HEK293 (cell line): Measurements from ENCODE around the gene PTHLH.

Experiments used
- CTCF ChIA-PET: fragments of 350-600 bp; formaldehyde crosslinking; extraction: SDS; loops from one replicate; lab custom pipeline; 2021; ENCODE audit warnings: antibody characterized with exemption; lab: Yijun Ruan, JAX
- POLR2A ChIA-PET: fragments of 300-600 bp; formaldehyde crosslinking; extraction: SDS; loops from one replicate; lab custom pipeline; 2020; ENCODE audit warnings: antibody characterized with exemption, inconsistent platforms; lab: Yijun Ruan, JAX
- H3K27ac ChIP-seq: fragments of 200-500 bp; sonication (Bioruptor generic); 2 replicates; pipeline ENCODE4 v1.5.1; 2014; ENCODE audit warnings: low read depth, low read length, control low read depth, inconsistent platforms; ENCODE audit errors: extremely low read depth
- H3K36me3 ChIP-seq, 2 experiments: fragments of 200-500 bp in 1 of 2; sonication (Bioruptor generic) in 1 of 2; 1 replicate in 1 of 2; 2 replicates in 1 of 2; pipeline ENCODE4 v1.5.1; 2014 to 2017; ENCODE audit warnings: inconsistent platforms in 2 of 2, low read length in 2 of 2; ENCODE audit not compliant: control insufficient read depth in 2 of 2, insufficient read depth in 1 of 2
- H3K4me1 ChIP-seq: fragments of 200-500 bp; sonication (Bioruptor generic); 2 replicates; pipeline ENCODE4 v1.5.1; 2014; ENCODE audit warnings: mild to moderate bottlenecking, low read length, inconsistent platforms; ENCODE audit not compliant: control insufficient read depth, insufficient read depth
- H3K4me3 ChIP-seq: 2 replicates; pipeline ENCODE4 v1.5.1; 2011; ENCODE audit warnings: low read depth, mild to moderate bottlenecking, control low read depth, low read length, moderate library complexity
- H3K9me3 ChIP-seq: fragments of 200-500 bp; sonication (Bioruptor generic); 2 replicates; pipeline ENCODE4 v1.5.1; 2014; ENCODE audit warnings: low read depth, low read length, inconsistent platforms; ENCODE audit not compliant: control insufficient read depth, insufficient read depth
- BCL11A ChIP-seq: fragments of 450-650 bp; formaldehyde crosslinking; IDR thresholded peaks from 2 replicates; pipeline ENCODE4 v1.5.1; 2016; ENCODE audit warnings: low read depth, missing biosample characterization, missing genetic modification characterization
- HOXC10 ChIP-seq: sonication (generic); formaldehyde crosslinking; IDR thresholded peaks from 2 replicates; pipeline ENCODE4 v1.8.1; 2023; ENCODE audit warnings: mild to moderate bottlenecking, missing genetic modification reagents
- KLF10 ChIP-seq: fragments of 450-650 bp; IDR thresholded peaks from 2 replicates; pipeline ENCODE4 v1.5.1; 2018; ENCODE audit warnings: missing biosample characterization, mild to moderate bottlenecking, missing genetic modification characterization
- KLF16 ChIP-seq: fragments of 450-650 bp; formaldehyde crosslinking; IDR thresholded peaks from 2 replicates; pipeline ENCODE4 v1.5.1; 2017; ENCODE audit warnings: missing biosample characterization, missing genetic modification characterization
- KLF17 ChIP-seq: fragments of 450-650 bp; formaldehyde crosslinking; IDR thresholded peaks from 2 replicates; pipeline ENCODE4 v1.5.1; 2016; ENCODE audit warnings: missing biosample characterization, missing genetic modification characterization
- OSR2 ChIP-seq: fragments of 450-650 bp; formaldehyde crosslinking; IDR thresholded peaks from 2 replicates; pipeline ENCODE4 v1.5.1; 2016; ENCODE audit warnings: missing biosample characterization, missing genetic modification characterization
- TRIM28 ChIP-seq: IDR thresholded peaks from 2 replicates; pipeline ENCODE4 v1.6.1; 2011; ENCODE audit warnings: low read length, control low read depth, borderline replicate concordance
- ZBTB11 ChIP-seq: fragments of 450-650 bp; formaldehyde crosslinking; conservative IDR thresholded peaks from 2 replicates; pipeline ENCODE4 v1.5.1; 2016; ENCODE audit warnings: low read depth, missing biosample characterization, missing genetic modification characterization
- ZNF350 ChIP-seq: fragments of 450-650 bp; formaldehyde crosslinking; IDR thresholded peaks from 2 replicates; pipeline ENCODE4 v1.5.0; 2017; ENCODE audit warnings: missing biosample characterization, mild to moderate bottlenecking, missing genetic modification characterization
- ZNF426 ChIP-seq: fragments of 450-650 bp; formaldehyde crosslinking; IDR thresholded peaks from 2 replicates; pipeline ENCODE4 v1.5.1; 2017; ENCODE audit warnings: missing biosample characterization, missing genetic modification characterization, mild to moderate bottlenecking, inconsistent platforms, moderate library complexity
- ZNF433 ChIP-seq: fragments of 450-650 bp; formaldehyde crosslinking; IDR thresholded peaks from 2 replicates; pipeline ENCODE4 v1.5.1; 2016; ENCODE audit warnings: missing biosample characterization, missing genetic modification characterization, low read depth
- ZNF488 ChIP-seq: fragments of 450-650 bp; formaldehyde crosslinking; IDR thresholded peaks from 2 replicates; pipeline ENCODE4 v1.5.1; 2016; ENCODE audit warnings: missing biosample characterization, missing genetic modification characterization
- ZNF530 ChIP-seq: fragments of 450-650 bp; formaldehyde crosslinking; IDR thresholded peaks from 2 replicates; pipeline ENCODE4 v1.5.1; 2016; ENCODE audit warnings: low read depth, missing biosample characterization, missing genetic modification characterization
- ZNF623 ChIP-seq: fragments of 450-650 bp; formaldehyde crosslinking; IDR thresholded peaks from 2 replicates; pipeline ENCODE4 v1.5.1; 2016; ENCODE audit warnings: missing biosample characterization, missing genetic modification characterization
- ZNF654 ChIP-seq: fragments of 450-650 bp; formaldehyde crosslinking; IDR thresholded peaks from 2 replicates; pipeline ENCODE4 v1.5.1; 2016; ENCODE audit warnings: low read depth, missing biosample characterization, missing genetic modification characterization
- ZNF707 ChIP-seq: fragments of 450-650 bp; formaldehyde crosslinking; IDR thresholded peaks from 2 replicates; pipeline ENCODE4 v1.5.1; 2016; ENCODE audit warnings: missing biosample characterization, missing genetic modification characterization
- ZNF76 ChIP-seq: fragments of 450-650 bp; formaldehyde crosslinking; IDR thresholded peaks from 2 replicates; pipeline ENCODE4; 2016; ENCODE audit warnings: low read depth, missing biosample characterization, missing genetic modification characterization, borderline replicate concordance
- ZNF830 ChIP-seq: fragments of 450-650 bp; IDR thresholded peaks from 2 replicates; pipeline ENCODE4 v1.5.0; 2018; ENCODE audit warnings: missing biosample characterization, missing genetic modification characterization, low read depth, mild to moderate bottlenecking, moderate library complexity
- ZNF837 ChIP-seq: fragments of 450-650 bp; formaldehyde crosslinking; IDR thresholded peaks from 2 replicates; pipeline ENCODE4 v1.5.1; 2016; ENCODE audit warnings: missing biosample characterization, missing genetic modification characterization
- ZNF843 ChIP-seq: fragments of 450-650 bp; formaldehyde crosslinking; IDR thresholded peaks from 2 replicates; pipeline ENCODE4 v1.5.1; 2016; ENCODE audit warnings: missing biosample characterization, missing genetic modification characterization
- TF ChIP-seq, protein P1 (sequence below): fragments of 450-650 bp; formaldehyde crosslinking; IDR thresholded peaks from 2 replicates; pipeline ENCODE4 v1.5.1; 2016; ENCODE audit warnings: missing biosample characterization, missing genetic modification characterization, borderline replicate concordance
- TF ChIP-seq, protein P2 (sequence below): fragments of 450-650 bp; formaldehyde crosslinking; IDR thresholded peaks from 2 replicates; pipeline ENCODE4 v1.5.1; 2016; ENCODE audit warnings: missing biosample characterization, missing genetic modification characterization

Gene PTHLH

GRCh38 chr12:28015165-28015564 lies 42.6 kb upstream of the PTHLH start:
- H3K27ac ChIP-seq = no peak overlapping the region
- TF ChIP-seq KLF17 (no peak), HOXC10 (CRISPR knock-in tag) (no peak)
- ChIA-PET POLR2A (no interaction called here), CTCF (no interaction called here)
- H3K4me1 ChIP-seq = no peaks in the 10 kb centered on the region
- H3K36me3 ChIP-seq = no peaks in the 10 kb centered on the region
- no peak overlapping the region for H3K4me3 ChIP-seq
- no peaks in the 10 kb centered on the region for H3K9me3 ChIP-seq

DNA sequence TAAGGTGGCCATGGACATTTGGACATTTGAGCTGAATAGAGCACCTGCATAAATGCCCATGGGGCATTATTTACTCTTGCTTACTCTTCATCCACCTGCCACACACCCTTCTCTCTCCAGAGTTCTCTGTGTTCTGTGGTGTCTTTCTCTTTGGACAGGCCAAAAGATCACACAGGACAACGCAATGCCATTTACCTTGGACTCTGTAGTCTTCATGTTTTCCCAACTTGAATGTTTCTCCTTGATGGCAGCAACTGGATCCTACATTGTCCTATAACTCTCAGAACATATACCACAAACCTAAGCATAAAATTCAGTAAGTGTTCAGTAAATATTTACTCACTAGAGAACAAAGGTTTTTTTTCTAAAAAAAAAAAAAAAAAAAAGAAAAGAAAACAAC lies 41.7 kb upstream of the PTHLH start:
- CTCF ChIA-PET = no interaction called here
- no peaks in the 10 kb centered on the region for H3K4me1 ChIP-seq
- POLR2A ChIA-PET = no interaction called here
- H3K4me3 ChIP-seq = no peak overlapping the region
- no peaks in the 10 kb centered on the region for H3K36me3 ChIP-seq
- H3K27ac ChIP-seq = no peak overlapping the region
- H3K9me3 ChIP-seq = no peaks in the 10 kb centered on the region
- TF ChIP-seq ZNF623 (no peak), ZNF426 (tag by site-specific recombination) (no peak), ZNF654 (tag by site-specific recombination) (no peak), ZNF837 (no peak), BCL11A (tag by site-specific recombination) (no peak), ZNF488 (no peak), ZNF707 (tag by site-specific recombination) (no peak), ZNF350 (no peak), ZNF76 (tag by site-specific recombination) (no peak), ZNF843 (no peak)
- TF ChIP-seq, protein P1, sequence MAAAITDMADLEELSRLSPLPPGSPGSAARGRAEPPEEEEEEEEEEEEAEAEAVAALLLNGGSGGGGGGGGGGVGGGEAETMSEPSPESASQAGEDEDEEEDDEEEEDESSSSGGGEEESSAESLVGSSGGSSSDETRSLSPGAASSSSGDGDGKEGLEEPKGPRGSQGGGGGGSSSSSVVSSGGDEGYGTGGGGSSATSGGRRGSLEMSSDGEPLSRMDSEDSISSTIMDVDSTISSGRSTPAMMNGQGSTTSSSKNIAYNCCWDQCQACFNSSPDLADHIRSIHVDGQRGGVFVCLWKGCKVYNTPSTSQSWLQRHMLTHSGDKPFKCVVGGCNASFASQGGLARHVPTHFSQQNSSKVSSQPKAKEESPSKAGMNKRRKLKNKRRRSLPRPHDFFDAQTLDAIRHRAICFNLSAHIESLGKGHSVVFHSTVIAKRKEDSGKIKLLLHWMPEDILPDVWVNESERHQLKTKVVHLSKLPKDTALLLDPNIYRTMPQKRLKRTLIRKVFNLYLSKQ = no peak

- CTCF ChIA-PET = no interaction called here
- Histone ChIP-seq H3K27ac (no peak overlapping the region), H3K4me1 (no peaks in the 10 kb centered on the region), H3K4me3 (no peak overlapping the region), H3K36me3 (no peaks in the 10 kb centered on the region), H3K9me3 (no peaks in the 10 kb centered on the region)
- POLR2A ChIA-PET = no interaction called here
- TF ChIP-seq ZNF830 (tag by site-specific recombination) = no peak
Observed at GRCh38 chr12:28012333-28012918, 39.9 kb upstream of the PTHLH start.

DNA sequence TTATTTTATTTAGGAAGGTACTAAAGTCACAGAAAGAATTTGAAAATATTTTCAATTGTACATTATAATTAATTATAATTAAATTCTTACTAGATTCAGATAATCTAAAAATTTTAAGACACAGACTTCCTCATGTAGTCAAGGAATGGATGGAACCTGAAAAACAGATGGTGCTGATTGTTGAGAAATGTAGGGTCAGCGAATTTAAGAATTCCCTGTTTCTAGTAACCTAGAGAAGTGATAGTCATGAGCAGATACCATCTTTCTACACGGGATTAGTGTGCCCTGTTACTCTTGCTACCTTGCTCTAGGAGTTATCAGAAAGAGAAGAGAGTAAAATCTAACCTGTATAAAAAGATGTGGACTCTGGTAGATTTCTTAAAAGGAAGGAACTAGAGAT lies 37.5 kb upstream of the PTHLH start:
- no peak overlapping the region for H3K4me3 ChIP-seq
- no peak overlapping the region for H3K27ac ChIP-seq
- ChIA-PET POLR2A (no interaction called here), CTCF (no interaction called here)
- H3K36me3 ChIP-seq = no peaks in the 10 kb centered on the region
- H3K9me3 ChIP-seq = no peaks in the 10 kb centered on the region
- H3K4me1 ChIP-seq = no peaks in the 10 kb centered on the region
- TF ChIP-seq TRIM28 = no peak
- no peak for TF ChIP-seq ZNF433 (tag by site-specific recombination)
- TF ChIP-seq KLF16 (tag by site-specific recombination) = no peak
- TF ChIP-seq OSR2 (tag by site-specific recombination) = no peak
- TF ChIP-seq, protein P2, sequence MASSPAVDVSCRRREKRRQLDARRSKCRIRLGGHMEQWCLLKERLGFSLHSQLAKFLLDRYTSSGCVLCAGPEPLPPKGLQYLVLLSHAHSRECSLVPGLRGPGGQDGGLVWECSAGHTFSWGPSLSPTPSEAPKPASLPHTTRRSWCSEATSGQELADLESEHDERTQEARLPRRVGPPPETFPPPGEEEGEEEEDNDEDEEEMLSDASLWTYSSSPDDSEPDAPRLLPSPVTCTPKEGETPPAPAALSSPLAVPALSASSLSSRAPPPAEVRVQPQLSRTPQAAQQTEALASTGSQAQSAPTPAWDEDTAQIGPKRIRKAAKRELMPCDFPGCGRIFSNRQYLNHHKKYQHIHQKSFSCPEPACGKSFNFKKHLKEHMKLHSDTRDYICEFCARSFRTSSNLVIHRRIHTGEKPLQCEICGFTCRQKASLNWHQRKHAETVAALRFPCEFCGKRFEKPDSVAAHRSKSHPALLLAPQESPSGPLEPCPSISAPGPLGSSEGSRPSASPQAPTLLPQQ (tag by site-specific recombination) = no peak
- no peak for TF ChIP-seq ZNF530 (tag by site-specific recombination)
- TF ChIP-seq ZBTB11 (tag by site-specific recombination) = no peak
- no peak for TF ChIP-seq KLF10 (tag by site-specific recombination)
